ENCODE measurements around the gene NKX2-2.

Gene NKX2-2

GRCh38 chr20:21517566-21518277 is 3.9 kb upstream of the NKX2-2 start:
- no peaks in the 10 kb centered on the region for H3K36me3 ChIP-seq (ENCODE audit: insufficient read depth, low read length)
- no peak overlapping the region for H3K4me3 ChIP-seq (ENCODE audit: low read depth in 1 of 2, low read length in 2 of 2)
- no peak overlapping the region for H2AFZ ChIP-seq (ENCODE audit: low read depth, low read length)
- no peak overlapping the region for H3K4me2 ChIP-seq (ENCODE audit: insufficient read depth, low read length)
- no peak overlapping the region for H3K9ac ChIP-seq (ENCODE audit: low read depth, low read length)
- no peak for TF ChIP-seq EZH2 (IDR thresholded peaks at IDR 0.05; ENCODE audit: borderline replicate concordance, low read depth, low read length, severe bottlenecking)
- TF ChIP-seq CTCF (IDR thresholded peaks at IDR 0.05; ENCODE audit: borderline replicate concordance, extremely low read depth, low read length, poor library complexity, severe bottlenecking), result no peak
- DNase-seq, result no peak
- no peaks in the 10 kb centered on the region for H3K27me3 ChIP-seq (ENCODE audit: insufficient read depth, low read length, poor library complexity)
- no peak overlapping the region for H3K27ac ChIP-seq (ENCODE audit: low read length)
- no peak for ATAC-seq (ENCODE audit: insufficient read depth, low read depth)
- no peaks in the 10 kb centered on the region for H3K4me1 ChIP-seq (ENCODE audit: insufficient read depth, low read length)
- no peaks in the 10 kb centered on the region for H3K9me3 ChIP-seq (ENCODE audit: insufficient read depth, low read length, severe bottlenecking)
- no peaks in the 10 kb centered on the region for H4K20me1 ChIP-seq (ENCODE audit: insufficient read depth, low read length)
- H3K79me2 ChIP-seq (ENCODE audit: insufficient read depth, low read length), result no peaks in the 10 kb centered on the region

GRCh38 chr20:21516861-21517565 is 3.1 kb upstream of the NKX2-2 start:
- no peaks in the 10 kb centered on the region for H3K36me3 ChIP-seq (ENCODE audit: insufficient read depth, low read length)
- DNase-seq, result no peak
- H3K4me1 ChIP-seq (ENCODE audit: insufficient read depth, low read length), result no peaks in the 10 kb centered on the region
- no peaks in the 10 kb centered on the region for H3K9me3 ChIP-seq (ENCODE audit: insufficient read depth, low read length, severe bottlenecking)
- no peaks in the 10 kb centered on the region for H4K20me1 ChIP-seq (ENCODE audit: insufficient read depth, low read length)
- H3K4me2 ChIP-seq (ENCODE audit: insufficient read depth, low read length), result no peak overlapping the region
- no peak overlapping the region for H3K4me3 ChIP-seq (ENCODE audit: low read depth in 1 of 2, low read length in 2 of 2)
- H3K27ac ChIP-seq (ENCODE audit: low read length), result no peak overlapping the region
- H2AFZ ChIP-seq (ENCODE audit: low read depth, low read length), result no peak overlapping the region
- no peaks in the 10 kb centered on the region for H3K27me3 ChIP-seq (ENCODE audit: insufficient read depth, low read length, poor library complexity)
- ATAC-seq (ENCODE audit: insufficient read depth, low read depth), result no peak
- no peak overlapping the region for H3K9ac ChIP-seq (ENCODE audit: low read depth, low read length)
- TF ChIP-seq CTCF (IDR thresholded peaks at IDR 0.05; ENCODE audit: borderline replicate concordance, extremely low read depth, low read length, poor library complexity, severe bottlenecking), result no peak
- TF ChIP-seq EZH2 (IDR thresholded peaks at IDR 0.05; ENCODE audit: borderline replicate concordance, low read depth, low read length, severe bottlenecking), result no peak
- no peaks in the 10 kb centered on the region for H3K79me2 ChIP-seq (ENCODE audit: insufficient read depth, low read length)

- Histone ChIP-seq H2AFZ (ENCODE audit: low read depth, low read length) (no peak overlapping the region), H3K27me3 (ENCODE audit: insufficient read depth, low read length, poor library complexity) (no peaks in the 10 kb centered on the region), H3K4me1 (ENCODE audit: insufficient read depth, low read length) (no peaks in the 10 kb centered on the region), H3K4me2 (ENCODE audit: insufficient read depth, low read length) (no peak overlapping the region), H4K20me1 (ENCODE audit: insufficient read depth, low read length) (no peaks in the 10 kb centered on the region), H3K9me3 (ENCODE audit: insufficient read depth, low read length, severe bottlenecking) (no peaks in the 10 kb centered on the region), H3K79me2 (ENCODE audit: insufficient read depth, low read length) (no peaks in the 10 kb centered on the region), H3K27ac (ENCODE audit: low read length) (no peak overlapping the region), H3K36me3 (ENCODE audit: insufficient read depth, low read length) (no peaks in the 10 kb centered on the region), H3K9ac (ENCODE audit: low read depth, low read length) (no peak overlapping the region), H3K4me3 (ENCODE audit: low read depth in 1 of 2, low read length in 2 of 2) (no peak overlapping the region)
- ATAC-seq (ENCODE audit: insufficient read depth, low read depth) (no peak), DNase-seq (no peak)
- TF ChIP-seq CTCF (IDR thresholded peaks at IDR 0.05; ENCODE audit: borderline replicate concordance, extremely low read depth, low read length, poor library complexity, severe bottlenecking), result no peak
- no peak for TF ChIP-seq EZH2 (IDR thresholded peaks at IDR 0.05; ENCODE audit: borderline replicate concordance, low read depth, low read length, severe bottlenecking)
Measured at GRCh38 chr20:21516180-21516567, 2.3 kb upstream of the NKX2-2 start.

Measured in DND-41 (cell line).